GM23338 (cell line): ENCODE results near the gene RBM8A. TPM values are rescaled to one million over a fixed set of nuclear protein-coding genes. Genes with fewer than 3 reads are reported as not detected.

Experiments used
- ATAC-seq: fragments of 200-7000 bp; cut with Tn5 transposase; 3 replicates; pipeline ENCODE4 v1.9.1; 2020
- DNase-seq: peaks from one replicate; pipeline ENCODE4 v3.0.0-alpha.2; 2015; ENCODE audit warnings: low spot score
- H2AFZ ChIP-seq: fragments of 200-600 bp; sonication (generic); 2 replicates; pipeline ENCODE4 v1.8.0; 2016; ENCODE audit warnings: antibody characterized with exemption, mild to moderate bottlenecking, moderate library complexity
- H3F3A ChIP-seq: fragments of 200-600 bp; sonication (generic); replicated peaks from 2 replicates; pipeline ENCODE4 v1.8.0; 2017; ENCODE audit warnings: antibody characterized with exemption, mixed run types, low read depth
- H3K27ac ChIP-seq: fragments of 200-600 bp; sonication (generic); 2 replicates; pipeline ENCODE4 v1.6.1; 2016; ENCODE audit warnings: low read depth
- H3K27me3 ChIP-seq: fragments of 200-600 bp; sonication (generic); 2 replicates; pipeline ENCODE4 v1.8.0; 2016; ENCODE audit warnings: mild to moderate bottlenecking, mixed run types, moderate library complexity; ENCODE audit not compliant: insufficient read depth
- H3K36me3 ChIP-seq: fragments of 200-600 bp; sonication (generic); 2 replicates; pipeline ENCODE4 v1.8.0; 2016; ENCODE audit warnings: mild to moderate bottlenecking; ENCODE audit not compliant: insufficient read depth
- H3K4me1 ChIP-seq: fragments of 200-600 bp; sonication (generic); 2 replicates; pipeline ENCODE4 v1.8.0; 2016; ENCODE audit warnings: mild to moderate bottlenecking, moderate library complexity; ENCODE audit not compliant: insufficient read depth
- H3K4me2 ChIP-seq: fragments of 200-600 bp; sonication (generic); 2 replicates; pipeline ENCODE4 v1.7.1; 2017; ENCODE audit warnings: mixed run types
- H3K4me3 ChIP-seq: fragments of 200-600 bp; sonication (generic); 2 replicates; pipeline ENCODE4 v1.6.1; 2016; ENCODE audit warnings: mixed run types
- H3K79me2 ChIP-seq: fragments of 200-600 bp; sonication (generic); replicated peaks from 2 replicates; pipeline ENCODE4 v1.8.0; 2017; ENCODE audit warnings: mild to moderate bottlenecking; ENCODE audit not compliant: insufficient read depth
- H3K9me2 ChIP-seq: fragments of 200-600 bp; sonication (generic); 2 replicates; pipeline ENCODE4 v1.8.0; 2017; ENCODE audit not compliant: insufficient read depth
- H4K20me1 ChIP-seq: fragments of 200-600 bp; sonication (generic); replicated peaks from 2 replicates; pipeline ENCODE4 v1.8.0; 2017; ENCODE audit warnings: mild to moderate bottlenecking; ENCODE audit not compliant: insufficient read depth
- H3K27ac Mint-ChIP-seq: 2 replicates; pipeline ENCODE4 v1.8.0; 2020; ENCODE audit warnings: inconsistent platforms, mild to moderate bottlenecking, moderate library complexity, mixed read lengths
- H3K27me3 Mint-ChIP-seq: 3 replicates; pipeline ENCODE4 v1.8.0; 2022; ENCODE audit warnings: low read depth, mild to moderate bottlenecking, moderate library complexity, mixed read lengths, inconsistent platforms; ENCODE audit not compliant: insufficient read depth, poor library complexity
- H3K36me3 Mint-ChIP-seq: 3 replicates; pipeline ENCODE4 v1.8.0; 2021; ENCODE audit warnings: low read depth, mild to moderate bottlenecking, inconsistent platforms, moderate library complexity, mixed read lengths
- H3K4me1 Mint-ChIP-seq: 3 replicates; pipeline ENCODE4 v1.8.0; 2020; ENCODE audit warnings: mild to moderate bottlenecking, inconsistent platforms, mixed read lengths
- H3K4me3 Mint-ChIP-seq: 3 replicates; pipeline ENCODE4 v1.8.0; 2021; ENCODE audit warnings: moderate library complexity, mild to moderate bottlenecking, inconsistent platforms, mixed read lengths
- H3K9me3 Mint-ChIP-seq: 3 replicates; pipeline ENCODE4 v1.8.0; 2020; ENCODE audit warnings: moderate library complexity, mild to moderate bottlenecking, inconsistent platforms, mixed read lengths
- CREB1 ChIP-seq: fragments of 250-450 bp; sonication (Bioruptor Pico); IDR thresholded peaks from 2 replicates; pipeline ENCODE4 v1.5.0; 2020; ENCODE audit warnings: low read depth, mild to moderate bottlenecking, moderate library complexity
- CTCF ChIP-seq, 2 experiments: fragments of 200-600 bp in 1 of 2; sonication (generic) in 1 of 2; conservative IDR thresholded peaks; 2 replicates each; pipeline versions ENCODE4 v1.5.1 to v1.6.1; 2016 to 2017; ENCODE audit warnings: antibody characterized with exemption in 2 of 2, low read depth in 2 of 2, mild to moderate bottlenecking in 2 of 2, moderate library complexity in 1 of 2
- ETS1 ChIP-seq: IDR thresholded peaks from 2 replicates; pipeline ENCODE4 v1.6.1; 2016; ENCODE audit warnings: antibody characterized with exemption
- EZH2 ChIP-seq: fragments of 200-600 bp; sonication (generic); IDR thresholded peaks from one replicate; pipeline ENCODE4 v1.8.0; 2017; ENCODE audit warnings: antibody characterized with exemption, mild to moderate bottlenecking, low read depth; ENCODE audit not compliant: unreplicated experiment
- EZH2phosphoT487 ChIP-seq: fragments of 200-600 bp; sonication (generic); IDR thresholded peaks from one replicate; pipeline ENCODE4 v1.8.1; 2018; ENCODE audit warnings: antibody characterized with exemption; ENCODE audit not compliant: unreplicated experiment
- JUNB ChIP-seq: IDR thresholded peaks from one replicate; pipeline ENCODE4 v1.6.1; 2016; ENCODE audit warnings: antibody characterized with exemption; ENCODE audit not compliant: unreplicated experiment
- NANOG ChIP-seq: IDR thresholded peaks from 2 replicates; pipeline ENCODE4 v1.6.1; 2016; ENCODE audit warnings: antibody characterized with exemption, borderline replicate concordance
- POLR2AphosphoS5 ChIP-seq: IDR thresholded peaks from 2 replicates; pipeline ENCODE4 v1.6.1; 2016; ENCODE audit warnings: antibody characterized with exemption, low read depth
- STAT1 ChIP-seq: IDR thresholded peaks from one replicate; pipeline ENCODE4 v1.6.1; 2016; ENCODE audit warnings: antibody characterized with exemption; ENCODE audit not compliant: unreplicated experiment
- ZNF462 ChIP-seq: fragments of 250-450 bp; sonication (Bioruptor Pico); IDR thresholded peaks from 2 replicates; pipeline ENCODE4 v1.5.0; 2020; ENCODE audit warnings: mild to moderate bottlenecking, moderate library complexity
- polyA plus RNA-seq: library from polyadenylated mRNA; unstranded; fragments of >200 nt; fragmentation: Nextera tagmentation; extraction: Ambion mirVana; gene quantifications from 2 replicates; pipeline ENCODE4 v1.2.1, GENCODE V29; 2016
- total RNA-seq: library from RNA; depleted of rRNA; stranded (reverse); fragments of >200 nt; shearing (Covaris generic); gene quantifications from 2 replicates; pipeline ENCODE4 v1.2.3, GENCODE V29; 2014

Gene RBM8A
- total and polyA plus RNA-seq, 2 experiments from 2014 or later: 170 to 312 TPM

- Histone ChIP-seq H2AFZ (no peak overlapping the region), H3K27ac (no peak overlapping the region), H4K20me1 (no peaks in the 10 kb centered on the region), H3K9me2 (no peaks in the 10 kb centered on the region), H3K4me1 (peaks cover 12% of the 10 kb centered on the region), H3F3A (0 out of 2 replicates have a peak, but pooled peaks cover 2% of the 10 kb centered on the region), H3K4me2 (no peak overlapping the region), H3K4me3 (no peak overlapping the region), H3K79me2 (no peaks in the 10 kb centered on the region), H3K36me3 (no peaks in the 10 kb centered on the region), H3K27me3 (peaks cover 15% of the 10 kb centered on the region)
- Mint-ChIP-seq H3K36me3 (no peaks in the 10 kb centered on the region), H3K27me3 (peaks cover 14% of the 10 kb centered on the region), H3K4me3 (no peak overlapping the region), H3K9me3 (0 out of 3 replicates have a peak, but pooled peaks cover under 1% of the 10 kb centered on the region), H3K27ac (no peak overlapping the region), H3K4me1 (peaks cover 22% of the 10 kb centered on the region)
- DNase-seq (no peak), ATAC-seq (no peak)
- TF ChIP-seq CTCF (conservative IDR thresholded peaks at IDR 0.05; ENCODE audit: low read depth in 2 of 2) (no peak), EZH2phosphoT487 (no peak), CREB1 (CRISPR knock-in tag) (no peak), JUNB (no peak), EZH2 (no peak)
These were observed 49.3 kb downstream of the RBM8A start for GRCh38 chr1:145877923-145878486.

GRCh38 chr1:145874646-145875045 lies 52.6 kb downstream of the RBM8A start:
- Histone ChIP-seq H3K27me3 (peaks cover 33% of the 10 kb centered on the region), H3K79me2 (no peaks in the 10 kb centered on the region), H3K4me3 (no peak overlapping the region), H2AFZ (no peak overlapping the region), H4K20me1 (no peaks in the 10 kb centered on the region), H3F3A (0 out of 2 replicates have a peak, but pooled peaks cover 9% of the 10 kb centered on the region), H3K9me2 (no peaks in the 10 kb centered on the region), H3K36me3 (no peaks in the 10 kb centered on the region), H3K4me2 (no peak overlapping the region), H3K27ac (no peak overlapping the region), H3K4me1 (peaks cover 9% of the 10 kb centered on the region)
- DNase-seq (no peak), ATAC-seq (no peak)
- H3K9me3 Mint-ChIP-seq: 0 out of 3 replicates have a peak, but pooled peaks cover 4% of the 10 kb centered on the region
- H3K36me3 Mint-ChIP-seq: no peaks in the 10 kb centered on the region
- H3K27ac Mint-ChIP-seq: no peak overlapping the region
- peaks cover 33% of the 10 kb centered on the region for H3K4me1 Mint-ChIP-seq
- peaks cover 29% of the 10 kb centered on the region for H3K27me3 Mint-ChIP-seq
- H3K4me3 Mint-ChIP-seq: no peak overlapping the region
- no peak for TF ChIP-seq JUNB
- no peak for TF ChIP-seq NANOG
- no peak for TF ChIP-seq STAT1
- no peak for TF ChIP-seq EZH2
- TF ChIP-seq POLR2AphosphoS5: no peak
- no peak for TF ChIP-seq CTCF (conservative IDR thresholded peaks at IDR 0.05; ENCODE audit: low read depth in 2 of 2)
- no peak for TF ChIP-seq CREB1 (CRISPR knock-in tag)
- no peak for TF ChIP-seq ZNF462 (CRISPR knock-in tag)
- no peak for TF ChIP-seq ETS1
